Loucy (cell line): ENCODE results near the gene MACROD2.

Experiments
- H2AFZ ChIP-seq: fragments of 200-600 bp; sonication (generic); 2 replicates; pipeline ENCODE4 v1.6.0; 2016; ENCODE audit warnings: antibody characterized with exemption, mild to moderate bottlenecking, low read length, moderate library complexity
- H3F3A ChIP-seq: fragments of 200-600 bp; 2 replicates; pipeline ENCODE4 v1.6.0; 2016; ENCODE audit warnings: antibody characterized with exemption, low read depth, mild to moderate bottlenecking
- H3K27me3 ChIP-seq: fragments of 200-600 bp; sonication (generic); 2 replicates; pipeline ENCODE4 v1.6.1; 2014; ENCODE audit warnings: low read length, mild to moderate bottlenecking; ENCODE audit not compliant: insufficient read depth, poor library complexity, severe bottlenecking
- H3K36me3 ChIP-seq: fragments of 200-600 bp; sonication (generic); 2 replicates; pipeline ENCODE4 v1.6.1; 2016; ENCODE audit warnings: low read length; ENCODE audit not compliant: insufficient read depth
- H3K4me1 ChIP-seq: fragments of 200-600 bp; sonication (generic); 2 replicates; pipeline ENCODE4 v1.5.1; 2014; ENCODE audit warnings: low read length, mild to moderate bottlenecking; ENCODE audit not compliant: insufficient read depth, poor library complexity, severe bottlenecking
- H3K4me2 ChIP-seq: fragments of 200-600 bp; sonication (generic); 2 replicates; pipeline ENCODE4 v1.6.0; 2014; ENCODE audit warnings: antibody characterized with exemption, low read length, low read depth, mild to moderate bottlenecking; ENCODE audit not compliant: poor library complexity, severe bottlenecking
- H3K4me3 ChIP-seq: fragments of 200-600 bp; sonication (generic); 2 replicates; pipeline ENCODE4 v1.5.1; 2014; ENCODE audit warnings: low read length, mild to moderate bottlenecking, mixed read lengths; ENCODE audit not compliant: poor library complexity, severe bottlenecking
- H3K79me2 ChIP-seq: fragments of 200-600 bp; sonication (generic); 2 replicates; pipeline ENCODE4 v1.6.1; 2014; ENCODE audit warnings: low read length; ENCODE audit not compliant: insufficient read depth
- H3K9ac ChIP-seq: fragments of 200-600 bp; sonication (generic); 2 replicates; pipeline ENCODE4 v1.6.0; 2014; ENCODE audit warnings: mild to moderate bottlenecking, low read depth, low read length, moderate library complexity; ENCODE audit not compliant: poor library complexity, severe bottlenecking
- H3K9me2 ChIP-seq: fragments of 200-600 bp; sonication (generic); replicated peaks from 2 replicates; pipeline ENCODE4 v1.6.1; 2016; ENCODE audit warnings: low read depth, low read length, mixed read lengths
- H3K9me3 ChIP-seq: fragments of 200-600 bp; sonication (generic); 2 replicates; pipeline ENCODE4 v1.6.1; 2014; ENCODE audit warnings: mild to moderate bottlenecking, antibody characterized with exemption, low read length, low read depth; ENCODE audit not compliant: insufficient read depth
- H4K20me1 ChIP-seq: fragments of 200-600 bp; sonication (generic); 2 replicates; pipeline ENCODE4 v1.6.0; 2014; ENCODE audit warnings: antibody characterized with exemption, low read length, mild to moderate bottlenecking; ENCODE audit not compliant: insufficient read depth, poor library complexity, severe bottlenecking
- CTCF ChIP-seq: fragments of 200-600 bp; sonication (generic); conservative IDR thresholded peaks from 2 replicates; pipeline ENCODE4 v1.5.1; 2014; ENCODE audit warnings: mild to moderate bottlenecking, antibody characterized with exemption, low read length
- EZH2phosphoT487 ChIP-seq: fragments of 200-600 bp; IDR thresholded peaks from 2 replicates; pipeline ENCODE4 v1.6.1; 2018; ENCODE audit warnings: antibody characterized with exemption, mild to moderate bottlenecking, moderate library complexity, borderline replicate concordance

The MACROD2 gene

GRCh38 chr20:15396026-15396425 is 1400.7 kb downstream of the MACROD2 start:
- Histone ChIP-seq H3K4me1 (no peaks in the 10 kb centered on the region), H3K9me3 (no peaks in the 10 kb centered on the region), H3K79me2 (no peaks in the 10 kb centered on the region), H3K9ac (no peak overlapping the region), H2AFZ (no peak overlapping the region), H3K27me3 (no peaks in the 10 kb centered on the region), H3F3A (no peaks in the 10 kb centered on the region), H3K4me3 (no peak overlapping the region), H3K9me2 (no peaks in the 10 kb centered on the region), H3K36me3 (no peaks in the 10 kb centered on the region), H4K20me1 (no peaks in the 10 kb centered on the region), H3K4me2 (no peak overlapping the region)
- no peak for TF ChIP-seq CTCF
- TF ChIP-seq EZH2phosphoT487: no peak

- H3F3A ChIP-seq: no peaks in the 10 kb centered on the region
- H4K20me1 ChIP-seq: no peaks in the 10 kb centered on the region
- H3K4me3 ChIP-seq: no peak overlapping the region
- H3K4me2 ChIP-seq: no peak overlapping the region
- no peak overlapping the region for H3K9ac ChIP-seq
- H3K4me1 ChIP-seq: no peaks in the 10 kb centered on the region
- H3K9me2 ChIP-seq: no peaks in the 10 kb centered on the region
- H3K79me2 ChIP-seq: no peaks in the 10 kb centered on the region
- TF ChIP-seq CTCF (no peak), EZH2phosphoT487 (no peak)
- H2AFZ ChIP-seq: no peak overlapping the region
- no peaks in the 10 kb centered on the region for H3K27me3 ChIP-seq
- H3K36me3 ChIP-seq: no peaks in the 10 kb centered on the region
- H3K9me3 ChIP-seq: no peaks in the 10 kb centered on the region
Observed at GRCh38 chr20:15396900-15397299, 1401.6 kb downstream of the MACROD2 start.

GRCh38 chr20:15399781-15400180 is 1404.5 kb downstream of the MACROD2 start:
- H3K9me3 ChIP-seq: no peaks in the 10 kb centered on the region
- H3K79me2 ChIP-seq: no peaks in the 10 kb centered on the region
- no peaks in the 10 kb centered on the region for H4K20me1 ChIP-seq
- no peaks in the 10 kb centered on the region for H3F3A ChIP-seq
- H3K9ac ChIP-seq: no peak overlapping the region
- no peaks in the 10 kb centered on the region for H3K9me2 ChIP-seq
- H2AFZ ChIP-seq: no peak overlapping the region
- no peaks in the 10 kb centered on the region for H3K4me1 ChIP-seq
- H3K4me3 ChIP-seq: no peak overlapping the region
- no peak overlapping the region for H3K4me2 ChIP-seq
- TF ChIP-seq EZH2phosphoT487 (no peak), CTCF (no peak)
- H3K36me3 ChIP-seq: no peaks in the 10 kb centered on the region
- H3K27me3 ChIP-seq: no peaks in the 10 kb centered on the region
